HG02884 (cell line): ENCODE data around the gene DZIP3.
"Not testable (repeated sequence)": the region's sequence is repeated elsewhere in the genome, so short reads cannot be mapped to it uniquely, and the experiment has no call there.

Source experiments
- ATAC-seq: cut with Tn5 transposase; IDR thresholded peaks from one replicate; pipeline ENCODE4 v1.9.1; 2021; ENCODE audit warnings: mild to moderate bottlenecking, moderate library complexity; ENCODE audit not compliant: unreplicated experiment

Gene DZIP3

GRCh38 chr3:108673988-108674661 lies 84.6 kb downstream of the DZIP3 start:
- peak; percentile 43 for ATAC-seq

GRCh38 chr3:108677811-108678210 lies 88.3 kb downstream of the DZIP3 start:
- ATAC-seq, result no peak

- ATAC-seq, result not testable (repeated sequence)
These were observed 102.8 kb downstream of the DZIP3 start for GRCh38 chr3:108692286-108692685.

- ATAC-seq, result no peak
These were observed 108.9 kb downstream of the DZIP3 start for GRCh38 chr3:108698461-108698860.

- no peak for ATAC-seq
These were observed 115.5 kb downstream of the DZIP3 start for GRCh38 chr3:108705045-108705444.

GRCh38 chr3:108713009-108713516 lies 123.5 kb downstream of the DZIP3 start:
- no peak for ATAC-seq

- ATAC-seq, result no peak
These were observed 124.3 kb downstream of the DZIP3 start for GRCh38 chr3:108713816-108714215.

GRCh38 chr3:108718454-108718853 lies 128.9 kb downstream of the DZIP3 start:
- ATAC-seq, result no peak

- no peak for ATAC-seq
These were observed 129.8 kb downstream of the DZIP3 start for GRCh38 chr3:108719178-108719806.

- ATAC-seq, result no peak
These were observed 133.2 kb downstream of the DZIP3 start for GRCh38 chr3:108722724-108723123.

GRCh38 chr3:108724101-108724500 lies 134.6 kb downstream of the DZIP3 start:
- ATAC-seq, result no peak

- ATAC-seq, result no peak
These were observed 138.6 kb downstream of the DZIP3 start for GRCh38 chr3:108728105-108728504.

- ATAC-seq, result no peak
These were observed 139.4 kb downstream of the DZIP3 start for GRCh38 chr3:108728934-108729333.

- no peak for ATAC-seq
These were observed 147.3 kb downstream of the DZIP3 start for GRCh38 chr3:108736821-108737220.

GRCh38 chr3:108742929-108743328 lies 153.4 kb downstream of the DZIP3 start:
- no peak for ATAC-seq
